Uterus (tissue), 4 donors: Measurements from ENCODE around the gene MGAT4A. TPM values are rescaled to one million over a fixed set of nuclear protein-coding genes. Genes with fewer than 3 reads are reported as not detected.

ENCODE experiments used
- DNase-seq, 2 donors: peaks; one replicate each; pipeline ENCODE4 v3.0.0-alpha.2; 2019 to 2020
- H3K27ac ChIP-seq, 2 donors: fragments of 200-600 bp; sonication (generic); 1 replicate in 1 of 2; 2 replicates in 1 of 2; pipeline ENCODE4 v1.5.1; 2016 to 2018
- H3K27me3 ChIP-seq, 2 donors: fragments of 200-600 bp; sonication (generic); one replicate each; pipeline ENCODE4 v1.5.1; 2018 to 2019; ENCODE audit warnings: control low read depth in 1 of 2
- H3K36me3 ChIP-seq, 2 donors: fragments of 200-600 bp; sonication (generic); one replicate each; pipeline ENCODE4 v1.5.1; 2019; ENCODE audit warnings: control low read depth in 1 of 2
- H3K4me1 ChIP-seq, 2 donors: fragments of 200-600 bp; sonication (generic); one replicate each; pipeline ENCODE4 v1.5.1; 2018 to 2019; ENCODE audit warnings: control low read depth in 1 of 2
- H3K4me3 ChIP-seq, 2 donors: fragments of 200-600 bp; sonication (generic); 1 replicate in 1 of 2; 2 replicates in 1 of 2; pipeline ENCODE4 v1.5.1; 2018 to 2019; ENCODE audit warnings: mild to moderate bottlenecking in 1 of 2
- H3K9me3 ChIP-seq, 2 donors: fragments of 200-600 bp; sonication (generic); one replicate each; pipeline ENCODE4 v1.5.1; 2019; ENCODE audit warnings: control low read depth in 1 of 2
- POLR2A ChIP-seq, 2 donors: fragments of 450-650 bp; IDR thresholded peaks; one replicate each; pipeline ENCODE4 v1.6.1; 2016; ENCODE audit warnings: antibody characterized with exemption in 2 of 2, mild to moderate bottlenecking in 1 of 2, moderate library complexity in 1 of 2
- intact Hi-C: fragments of 100-400 bp; cut with DNase I; formaldehyde crosslinking; loops from one replicate; pipeline ENCODE4 v1.15.1; 2023; ENCODE audit warnings: low total_unique reads
- total RNA-seq, 4 donors: library from RNA; depleted of rRNA in 3 of 4; stranded (reverse); fragments of >200 nt in 3 of 4; gene quantifications; one replicate each; pipeline versions ENCODE4 v1.1.0 to v1.2.4, GENCODE V29; 2014 to 2023
- TF ChIP-seq, protein P1 (sequence below), 4 experiments: fragments of 200-600 bp in 2 of 4; fragments of 450-650 bp in 2 of 4; sonication (generic) in 2 of 4; IDR thresholded peaks; one replicate each; pipeline ENCODE4 v1.5.1; 2016 to 2019; ENCODE audit warnings: antibody characterized with exemption in 4 of 4, mild to moderate bottlenecking in 2 of 4, moderate library complexity in 1 of 4
- donor health status: DM: yes; HTN: yes; CAD: no.

The MGAT4A gene
- total RNA-seq, 4 donors from 2014 or later, result 25.9 to 107 (median 52.9) TPM

DNA sequence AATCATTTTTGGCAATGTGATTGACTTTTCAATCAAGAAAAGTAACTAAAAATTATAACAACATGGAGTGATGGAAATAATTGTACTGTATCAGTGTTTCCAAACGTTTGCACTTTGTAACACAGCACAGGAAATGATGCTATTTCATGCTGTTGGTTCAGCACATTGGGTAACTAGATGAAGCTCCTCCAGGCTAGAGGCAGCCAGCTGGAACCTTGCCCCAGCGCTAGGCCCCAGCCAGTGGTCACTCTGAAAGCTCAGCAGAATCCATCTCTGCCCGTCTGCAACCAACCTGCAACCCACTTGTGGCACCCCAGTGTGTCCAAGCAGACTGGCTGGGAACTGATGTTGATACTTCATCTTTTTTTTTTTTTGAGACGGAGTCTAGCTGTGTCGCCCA is 107.3 kb downstream of the MGAT4A start:
- DNase-seq, result no peak
- no peaks in the 10 kb centered on the region for H3K9me3 ChIP-seq
- intact Hi-C loops, result no loop called here

DNA sequence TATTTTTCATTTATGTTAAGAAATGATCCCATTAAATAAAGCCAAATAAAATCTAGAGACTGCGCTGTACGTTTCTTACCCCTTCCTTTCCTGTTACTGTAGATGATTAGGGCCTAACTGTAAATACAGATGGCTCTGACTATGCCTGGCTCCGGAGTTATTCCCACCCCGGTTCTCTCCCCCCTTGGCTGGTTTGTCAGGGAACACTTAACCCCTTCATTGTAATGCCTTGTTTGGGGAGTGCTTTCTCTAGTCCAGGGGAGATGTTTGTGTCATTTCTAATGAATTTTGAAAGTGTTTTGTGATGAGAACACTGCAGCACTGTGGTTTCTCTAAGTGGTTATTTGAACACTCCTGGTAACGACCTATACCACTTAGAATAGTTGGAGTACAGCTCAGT is 113.8 kb downstream of the MGAT4A start:
- H3K27me3 ChIP-seq, result no peaks in the 10 kb centered on the region
- H3K4me1 ChIP-seq, result no peaks in the 10 kb centered on the region
- intact Hi-C loops, result no loop called here
- TF ChIP-seq, protein P1, sequence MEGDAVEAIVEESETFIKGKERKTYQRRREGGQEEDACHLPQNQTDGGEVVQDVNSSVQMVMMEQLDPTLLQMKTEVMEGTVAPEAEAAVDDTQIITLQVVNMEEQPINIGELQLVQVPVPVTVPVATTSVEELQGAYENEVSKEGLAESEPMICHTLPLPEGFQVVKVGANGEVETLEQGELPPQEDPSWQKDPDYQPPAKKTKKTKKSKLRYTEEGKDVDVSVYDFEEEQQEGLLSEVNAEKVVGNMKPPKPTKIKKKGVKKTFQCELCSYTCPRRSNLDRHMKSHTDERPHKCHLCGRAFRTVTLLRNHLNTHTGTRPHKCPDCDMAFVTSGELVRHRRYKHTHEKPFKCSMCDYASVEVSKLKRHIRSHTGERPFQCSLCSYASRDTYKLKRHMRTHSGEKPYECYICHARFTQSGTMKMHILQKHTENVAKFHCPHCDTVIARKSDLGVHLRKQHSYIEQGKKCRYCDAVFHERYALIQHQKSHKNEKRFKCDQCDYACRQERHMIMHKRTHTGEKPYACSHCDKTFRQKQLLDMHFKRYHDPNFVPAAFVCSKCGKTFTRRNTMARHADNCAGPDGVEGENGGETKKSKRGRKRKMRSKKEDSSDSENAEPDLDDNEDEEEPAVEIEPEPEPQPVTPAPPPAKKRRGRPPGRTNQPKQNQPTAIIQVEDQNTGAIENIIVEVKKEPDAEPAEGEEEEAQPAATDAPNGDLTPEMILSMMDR (IDR thresholded peaks at IDR 0.05), result no peak
- no peak for TF ChIP-seq POLR2A (IDR thresholded peaks at IDR 0.05)
- H3K36me3 ChIP-seq, result no peaks in the 10 kb centered on the region
- no peaks in the 10 kb centered on the region for H3K9me3 ChIP-seq
- no peak overlapping the region for H3K27ac ChIP-seq
- no peak overlapping the region for H3K4me3 ChIP-seq
- DNase-seq, result no peak

More for the DNA sequence above, 107.3 kb downstream of the MGAT4A start:
- TF ChIP-seq, protein P1 (IDR thresholded peaks at IDR 0.05), result no peak
- TF ChIP-seq POLR2A (IDR thresholded peaks at IDR 0.05), result no peak
- Histone ChIP-seq H3K27ac (no peak overlapping the region), H3K4me3 (no peak overlapping the region), H3K36me3 (no peaks in the 10 kb centered on the region), H3K4me1 (no peaks in the 10 kb centered on the region), H3K27me3 (no peaks in the 10 kb centered on the region)

DNA sequence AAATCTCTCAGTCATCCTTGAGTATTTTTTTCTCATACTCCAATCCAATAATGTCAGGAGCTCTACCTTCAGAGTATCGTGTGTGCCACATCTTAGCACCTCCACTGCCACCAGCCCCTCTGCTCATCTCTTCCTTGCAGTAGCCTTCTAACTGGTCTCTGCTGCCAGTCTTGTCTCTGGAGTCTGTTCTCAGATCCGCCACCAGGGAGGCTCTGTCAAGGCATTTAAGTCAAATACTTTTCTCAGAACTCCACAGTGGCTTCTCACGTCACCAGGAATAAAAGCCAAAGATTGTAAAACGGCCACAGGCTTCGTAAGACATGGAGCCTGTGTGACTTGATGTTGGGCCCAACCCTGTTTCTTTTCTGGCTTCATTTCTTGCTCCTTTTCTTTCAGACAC is 115.5 kb downstream of the MGAT4A start:
- Histone ChIP-seq H3K9me3 (no peaks in the 10 kb centered on the region), H3K27me3 (no peaks in the 10 kb centered on the region), H3K4me1 (peaks cover 0 to 6% of the 10 kb centered on the region in 2 donors), H3K36me3 (no peaks in the 10 kb centered on the region), H3K27ac (no peak overlapping the region), H3K4me3 (no peak overlapping the region)
- intact Hi-C loops, result no loop called here
- TF ChIP-seq POLR2A (IDR thresholded peaks at IDR 0.05), result no peak
- TF ChIP-seq, protein P1 (IDR thresholded peaks at IDR 0.05), result no peak
- no peak for DNase-seq

DNA sequence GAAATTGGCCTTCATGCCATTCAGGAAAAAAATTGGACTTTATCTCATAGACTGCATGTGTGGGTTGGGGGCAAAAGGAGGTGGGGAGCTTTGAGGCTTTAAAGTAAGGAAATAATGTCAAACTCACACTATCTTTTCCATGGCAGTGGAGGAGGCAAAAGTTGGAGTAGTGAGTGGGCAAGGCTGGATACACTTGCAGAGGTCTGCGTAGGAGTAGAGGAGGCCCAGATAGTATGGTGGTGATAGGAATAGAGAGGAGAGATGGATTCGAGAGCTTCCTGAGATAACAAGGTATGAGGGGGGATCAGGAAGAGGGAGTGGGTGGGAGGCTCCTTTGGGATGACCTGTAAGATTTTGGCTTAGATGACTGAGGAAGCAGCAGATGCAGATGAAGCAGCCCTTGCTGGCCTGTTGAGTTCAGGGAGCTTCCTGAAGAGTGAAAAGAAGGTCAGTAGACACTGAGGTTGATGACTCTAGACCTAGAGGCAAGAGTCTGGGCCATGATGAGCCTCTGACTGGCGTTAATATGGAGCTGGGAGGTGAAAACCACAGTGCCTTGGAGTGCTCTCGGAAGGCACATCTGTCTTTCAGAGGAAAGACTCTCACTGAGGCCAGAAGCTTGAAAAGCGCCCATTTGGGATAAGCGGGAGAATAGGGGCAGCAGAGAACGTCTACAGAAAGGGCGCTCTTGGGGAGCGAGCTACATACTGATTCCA is 116.8 kb downstream of the MGAT4A start:
- H3K4me3 ChIP-seq, result no peak overlapping the region
- H3K9me3 ChIP-seq, result no peaks in the 10 kb centered on the region
- no peaks in the 10 kb centered on the region for H3K36me3 ChIP-seq
- H3K4me1 ChIP-seq, result peaks cover 0 to 15% of the 10 kb centered on the region in 2 donors
- TF ChIP-seq POLR2A (IDR thresholded peaks at IDR 0.05), result no peak
- TF ChIP-seq, protein P1 (IDR thresholded peaks at IDR 0.05), result no peak
- DNase-seq, result no peak
- intact Hi-C loops, result no loop called here
- no peak overlapping the region for H3K27ac ChIP-seq
- H3K27me3 ChIP-seq, result no peaks in the 10 kb centered on the region

DNA sequence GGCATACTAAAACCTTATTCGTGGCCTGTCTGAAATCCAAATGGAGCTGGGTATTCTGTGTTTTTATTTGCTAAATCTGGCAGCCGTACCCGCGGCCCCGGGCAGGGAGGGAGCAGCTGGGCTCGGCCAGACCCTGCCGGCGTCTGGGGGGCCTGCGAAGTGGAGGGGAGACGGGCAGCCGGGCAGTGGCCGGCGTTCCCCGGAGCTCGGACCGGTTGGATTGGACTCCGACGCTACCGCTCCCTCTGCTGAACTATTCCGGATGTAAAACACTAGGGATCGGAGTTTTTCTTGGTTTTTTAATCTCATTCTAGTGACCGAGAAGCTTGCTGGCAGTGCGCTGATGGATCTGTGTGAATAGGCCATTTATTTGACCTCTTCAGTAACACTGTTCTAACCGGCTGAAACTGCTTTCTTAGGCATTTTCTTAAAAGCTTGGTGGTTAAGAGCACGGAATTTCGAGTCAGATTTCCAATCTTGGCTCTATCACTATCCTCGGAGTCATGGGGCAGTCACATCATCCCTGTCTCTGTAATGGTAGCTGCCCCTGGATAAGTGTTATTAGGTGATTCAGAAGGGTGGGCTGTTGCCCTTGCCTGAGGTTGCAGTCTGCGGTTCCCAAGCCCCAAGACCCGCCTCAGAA is 121.8 kb downstream of the MGAT4A start:
- H3K27ac ChIP-seq, result peak overlapping the region; percentile 92 to 93
- peak in 1 of 2 donors; percentile 22 for DNase-seq
- H3K4me3 ChIP-seq, result peak overlapping the region; percentile 78 to 98
- TF ChIP-seq, protein P1 (IDR thresholded peaks at IDR 0.05), result no peak
- TF ChIP-seq POLR2A (IDR thresholded peaks at IDR 0.05), result no peak
- peaks cover 5 to 24% of the 10 kb centered on the region in 2 donors for H3K4me1 ChIP-seq
- no peaks in the 10 kb centered on the region for H3K9me3 ChIP-seq
- H3K27me3 ChIP-seq, result no peaks in the 10 kb centered on the region
- H3K36me3 ChIP-seq, result no peaks in the 10 kb centered on the region
- intact Hi-C loops, result no loop called here
